ENCODE results near the gene MAPKAP1.

DNA sequence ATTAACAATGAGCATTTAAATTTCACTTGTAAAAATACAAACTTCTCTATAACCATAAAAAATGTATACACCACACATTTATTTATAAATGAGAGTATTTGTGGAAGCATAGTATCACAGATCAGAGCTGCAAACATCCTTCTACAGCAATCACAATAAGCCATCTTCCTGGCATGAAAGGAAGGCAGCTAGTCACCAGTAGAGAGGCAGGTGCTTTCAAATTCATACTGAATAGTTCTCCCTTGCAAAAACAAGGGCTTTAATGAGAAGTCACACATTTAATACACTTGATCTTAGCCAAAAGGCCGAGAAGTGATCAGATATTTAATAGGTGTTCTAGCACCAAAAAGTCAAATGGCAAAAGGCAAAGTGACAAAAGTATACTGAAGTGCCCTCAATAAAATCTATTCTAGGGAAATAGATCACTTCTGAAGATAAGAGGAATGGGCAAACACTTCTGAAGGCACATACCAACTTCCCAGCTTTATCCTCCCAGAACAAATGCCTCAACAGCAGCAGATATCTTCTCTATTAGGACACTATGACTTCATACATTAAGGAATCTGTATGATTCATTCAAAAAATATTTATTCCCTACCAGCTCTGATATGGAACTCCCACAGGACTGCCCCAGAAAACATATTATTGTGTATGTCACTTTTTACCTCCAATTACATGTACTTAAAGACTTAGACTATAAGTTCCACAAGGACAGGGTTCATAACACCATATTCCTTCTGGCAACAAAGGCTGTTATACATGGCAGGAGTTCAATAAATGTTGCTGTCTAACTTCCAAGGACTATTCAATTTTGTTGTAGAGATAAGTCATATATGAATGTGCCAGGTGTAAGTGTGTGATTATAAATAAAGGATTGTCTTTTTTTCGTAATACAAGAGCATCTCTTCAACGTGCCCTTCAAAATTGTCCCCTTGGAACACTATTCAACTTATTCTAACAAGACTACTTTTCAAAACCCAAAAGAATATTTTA lies 31.7 kb downstream of the MAPKAP1 start:
- TF ChIP-seq GATA2 (IDR thresholded peaks at IDR 0.05; ENCODE audit: low read depth, low read length): no peak
- no peak for TF ChIP-seq GATA3 (IDR thresholded peaks at IDR 0.05; ENCODE audit: low read depth, low read length)

Data from SH-SY5Y (cell line).